ENCODE results near the gene GALE.

- TF ChIP-seq ZC3H11A (IDR thresholded peaks at IDR 0.05) (no peak), NFE2L2 (conservative IDR thresholded peaks at IDR 0.05; ENCODE audit: low read length) (no peak), POLR2A (IDR thresholded peaks at IDR 0.05; ENCODE audit: low read length) (no peak), CTCF (IDR thresholded peaks at IDR 0.05) (no peak), EP300 (IDR thresholded peaks at IDR 0.05) (no peak)
Observed at GRCh38 chr1:23791516-23792047, 9.0 kb downstream of the GALE start.
